WTC11 (cell line): ENCODE measurements around the gene HIKESHI.

Experiments used
- ELF4 ChIP-seq: sonication (generic); formaldehyde crosslinking; IDR thresholded peaks from 2 replicates; pipeline ENCODE4 v1.8.1; 2022; ENCODE audit warnings: low read depth, mild to moderate bottlenecking, moderate library complexity, missing genetic modification reagents
- MAX ChIP-seq: sonication (generic); formaldehyde crosslinking; IDR thresholded peaks from 2 replicates; pipeline ENCODE4 v1.8.0; 2022; ENCODE audit warnings: mild to moderate bottlenecking, missing genetic modification reagents
- SMAD3 ChIP-seq: sonication (generic); formaldehyde crosslinking; IDR thresholded peaks from 2 replicates; pipeline ENCODE4 v1.8.0; 2022; ENCODE audit warnings: missing genetic modification reagents, mild to moderate bottlenecking, borderline replicate concordance
- SP1 ChIP-seq: sonication (generic); formaldehyde crosslinking; conservative IDR thresholded peaks from 2 replicates; pipeline ENCODE4 v1.8.1; 2022; ENCODE audit warnings: missing genetic modification reagents
- USF2 ChIP-seq: sonication (generic); formaldehyde crosslinking; IDR thresholded peaks from 2 replicates; pipeline ENCODE4 v1.8.1; 2023; ENCODE audit warnings: mild to moderate bottlenecking, missing genetic modification reagents, moderate library complexity
- TF ChIP-seq, protein P1 (sequence below): sonication (generic); formaldehyde crosslinking; IDR thresholded peaks from 2 replicates; pipeline ENCODE4 v1.8.0; 2022; ENCODE audit warnings: mild to moderate bottlenecking, missing genetic modification reagents
- TF ChIP-seq, protein P2 (sequence below): fragments of 200-600 bp; IDR thresholded peaks from 2 replicates; pipeline ENCODE4 v1.8.0; 2022; ENCODE audit warnings: antibody characterized with exemption

DNA sequence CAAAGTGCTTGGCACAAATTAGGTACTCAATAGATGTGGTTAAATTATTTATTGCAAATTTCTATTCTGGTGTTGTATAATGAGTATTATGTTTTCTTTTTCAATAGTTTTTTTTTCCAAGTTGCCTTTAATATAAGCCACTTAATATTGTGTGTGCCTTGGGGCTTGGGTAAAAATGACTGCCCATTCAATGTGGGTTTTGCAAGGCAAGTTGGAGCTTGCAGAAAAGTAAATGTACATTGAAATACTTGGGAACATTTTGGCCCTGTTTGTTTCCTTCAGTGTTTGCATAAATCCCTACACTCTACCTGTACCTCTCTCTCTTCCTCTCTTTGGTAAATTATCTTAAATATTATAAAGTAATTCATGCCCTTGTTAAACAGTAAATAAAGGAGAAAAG, 70.5 kb downstream of the HIKESHI start:
- TF ChIP-seq, protein P1, sequence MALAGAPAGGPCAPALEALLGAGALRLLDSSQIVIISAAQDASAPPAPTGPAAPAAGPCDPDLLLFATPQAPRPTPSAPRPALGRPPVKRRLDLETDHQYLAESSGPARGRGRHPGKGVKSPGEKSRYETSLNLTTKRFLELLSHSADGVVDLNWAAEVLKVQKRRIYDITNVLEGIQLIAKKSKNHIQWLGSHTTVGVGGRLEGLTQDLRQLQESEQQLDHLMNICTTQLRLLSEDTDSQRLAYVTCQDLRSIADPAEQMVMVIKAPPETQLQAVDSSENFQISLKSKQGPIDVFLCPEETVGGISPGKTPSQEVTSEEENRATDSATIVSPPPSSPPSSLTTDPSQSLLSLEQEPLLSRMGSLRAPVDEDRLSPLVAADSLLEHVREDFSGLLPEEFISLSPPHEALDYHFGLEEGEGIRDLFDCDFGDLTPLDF: no peak
- TF ChIP-seq, protein P2, sequence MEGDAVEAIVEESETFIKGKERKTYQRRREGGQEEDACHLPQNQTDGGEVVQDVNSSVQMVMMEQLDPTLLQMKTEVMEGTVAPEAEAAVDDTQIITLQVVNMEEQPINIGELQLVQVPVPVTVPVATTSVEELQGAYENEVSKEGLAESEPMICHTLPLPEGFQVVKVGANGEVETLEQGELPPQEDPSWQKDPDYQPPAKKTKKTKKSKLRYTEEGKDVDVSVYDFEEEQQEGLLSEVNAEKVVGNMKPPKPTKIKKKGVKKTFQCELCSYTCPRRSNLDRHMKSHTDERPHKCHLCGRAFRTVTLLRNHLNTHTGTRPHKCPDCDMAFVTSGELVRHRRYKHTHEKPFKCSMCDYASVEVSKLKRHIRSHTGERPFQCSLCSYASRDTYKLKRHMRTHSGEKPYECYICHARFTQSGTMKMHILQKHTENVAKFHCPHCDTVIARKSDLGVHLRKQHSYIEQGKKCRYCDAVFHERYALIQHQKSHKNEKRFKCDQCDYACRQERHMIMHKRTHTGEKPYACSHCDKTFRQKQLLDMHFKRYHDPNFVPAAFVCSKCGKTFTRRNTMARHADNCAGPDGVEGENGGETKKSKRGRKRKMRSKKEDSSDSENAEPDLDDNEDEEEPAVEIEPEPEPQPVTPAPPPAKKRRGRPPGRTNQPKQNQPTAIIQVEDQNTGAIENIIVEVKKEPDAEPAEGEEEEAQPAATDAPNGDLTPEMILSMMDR: no peak
- TF ChIP-seq SMAD3 (CRISPR knock-in tag): no peak
- no peak for TF ChIP-seq ELF4 (CRISPR knock-in tag)
- no peak for TF ChIP-seq SP1 (CRISPR knock-in tag)
- no peak for TF ChIP-seq USF2 (CRISPR knock-in tag)
- no peak for TF ChIP-seq MAX (CRISPR knock-in tag)
